ENCODE results near the gene ALDH7A1.

Gene ALDH7A1

GRCh38 chr5:126484253-126484652 lies 110.8 kb downstream of the ALDH7A1 start:
- ATAC-seq (ENCODE audit: insufficient read depth, low read depth) = no peak
- H4K20me1 ChIP-seq (ENCODE audit: insufficient read depth, low read length) = no peaks in the 10 kb centered on the region
- H3K27me3 ChIP-seq (ENCODE audit: insufficient read depth, low read length, poor library complexity) = no peaks in the 10 kb centered on the region
- no peaks in the 10 kb centered on the region for H3K79me2 ChIP-seq (ENCODE audit: insufficient read depth, low read length)
- H3K9ac ChIP-seq (ENCODE audit: low read depth, low read length) = no peak overlapping the region
- no peak for DNase-seq
- no peak for TF ChIP-seq EZH2 (IDR thresholded peaks at IDR 0.05; ENCODE audit: borderline replicate concordance, low read depth, low read length, severe bottlenecking)
- TF ChIP-seq CTCF (IDR thresholded peaks at IDR 0.05; ENCODE audit: borderline replicate concordance, extremely low read depth, low read length, poor library complexity, severe bottlenecking) = no peak
- no peak overlapping the region for H3K27ac ChIP-seq (ENCODE audit: low read length)
- H2AFZ ChIP-seq (ENCODE audit: low read depth, low read length) = no peak overlapping the region
- H3K4me1 ChIP-seq (ENCODE audit: insufficient read depth, low read length) = no peaks in the 10 kb centered on the region
- H3K36me3 ChIP-seq (ENCODE audit: insufficient read depth, low read length) = peaks cover 8% of the 10 kb centered on the region; the same call in 1 of the 2 replicates
- no peak overlapping the region for H3K4me2 ChIP-seq (ENCODE audit: insufficient read depth, low read length)
- H3K9me3 ChIP-seq (ENCODE audit: insufficient read depth, low read length, severe bottlenecking) = no peaks in the 10 kb centered on the region
- H3K4me3 ChIP-seq (ENCODE audit: low read depth in 1 of 2, low read length in 2 of 2) = no peak overlapping the region

GRCh38 chr5:126483156-126483555 lies 111.9 kb downstream of the ALDH7A1 start:
- TF ChIP-seq CTCF (IDR thresholded peaks at IDR 0.05; ENCODE audit: borderline replicate concordance, extremely low read depth, low read length, poor library complexity, severe bottlenecking) (no peak), EZH2 (IDR thresholded peaks at IDR 0.05; ENCODE audit: borderline replicate concordance, low read depth, low read length, severe bottlenecking) (no peak)
- no peaks in the 10 kb centered on the region for H3K9me3 ChIP-seq (ENCODE audit: insufficient read depth, low read length, severe bottlenecking)
- peaks cover 8% of the 10 kb centered on the region; the same call in 1 of the 2 replicates for H3K36me3 ChIP-seq (ENCODE audit: insufficient read depth, low read length)
- DNase-seq = no peak
- no peak overlapping the region for H3K27ac ChIP-seq (ENCODE audit: low read length)
- H2AFZ ChIP-seq (ENCODE audit: low read depth, low read length) = no peak overlapping the region
- no peak for ATAC-seq (ENCODE audit: insufficient read depth, low read depth)
- H3K4me1 ChIP-seq (ENCODE audit: insufficient read depth, low read length) = no peaks in the 10 kb centered on the region
- H3K4me2 ChIP-seq (ENCODE audit: insufficient read depth, low read length) = no peak overlapping the region
- H4K20me1 ChIP-seq (ENCODE audit: insufficient read depth, low read length) = no peaks in the 10 kb centered on the region
- H3K9ac ChIP-seq (ENCODE audit: low read depth, low read length) = no peak overlapping the region
- no peak overlapping the region for H3K4me3 ChIP-seq (ENCODE audit: low read depth in 1 of 2, low read length in 2 of 2)
- no peaks in the 10 kb centered on the region for H3K79me2 ChIP-seq (ENCODE audit: insufficient read depth, low read length)
- H3K27me3 ChIP-seq (ENCODE audit: insufficient read depth, low read length, poor library complexity) = no peaks in the 10 kb centered on the region

- no peak overlapping the region for H2AFZ ChIP-seq (ENCODE audit: low read depth, low read length)
- ATAC-seq (ENCODE audit: insufficient read depth, low read depth) = no peak
Measured at GRCh38 chr5:126482591-126482990, 112.4 kb downstream of the ALDH7A1 start.

More at GRCh38 chr5:126482591-126482990, 112.4 kb downstream of the ALDH7A1 start:
- no peaks in the 10 kb centered on the region for H4K20me1 ChIP-seq (ENCODE audit: insufficient read depth, low read length)
- H3K27me3 ChIP-seq (ENCODE audit: insufficient read depth, low read length, poor library complexity) = no peaks in the 10 kb centered on the region
- H3K27ac ChIP-seq (ENCODE audit: low read length) = no peak overlapping the region
- peaks cover 8% of the 10 kb centered on the region; the same call in 1 of the 2 replicates for H3K36me3 ChIP-seq (ENCODE audit: insufficient read depth, low read length)
- no peaks in the 10 kb centered on the region for H3K79me2 ChIP-seq (ENCODE audit: insufficient read depth, low read length)
- H3K9me3 ChIP-seq (ENCODE audit: insufficient read depth, low read length, severe bottlenecking) = no peaks in the 10 kb centered on the region
- no peak overlapping the region for H3K4me2 ChIP-seq (ENCODE audit: insufficient read depth, low read length)
- no peak for DNase-seq
- no peak overlapping the region for H3K9ac ChIP-seq (ENCODE audit: low read depth, low read length)
- no peak overlapping the region for H3K4me3 ChIP-seq (ENCODE audit: low read depth in 1 of 2, low read length in 2 of 2)
- no peaks in the 10 kb centered on the region for H3K4me1 ChIP-seq (ENCODE audit: insufficient read depth, low read length)
- TF ChIP-seq EZH2 (IDR thresholded peaks at IDR 0.05; ENCODE audit: borderline replicate concordance, low read depth, low read length, severe bottlenecking) (no peak), CTCF (IDR thresholded peaks at IDR 0.05; ENCODE audit: borderline replicate concordance, extremely low read depth, low read length, poor library complexity, severe bottlenecking) (no peak)

Data from DND-41 (cell line).